SK-N-SH treated with all-trans-retinoic acid at 6 μM for 48 hours (cell line): Measurements from ENCODE around the gene MYCBP2.

Experiments used
- ATAC-seq: fragments of 200-7000 bp; cut with Tn5 transposase; 3 replicates; pipeline ENCODE4 v1.9.1; 2020; ENCODE audit warnings: mild to moderate bottlenecking, moderate library complexity
- ARNTL ChIP-seq: fragments of 450-650 bp; formaldehyde crosslinking; IDR thresholded peaks from 2 replicates; pipeline ENCODE4 v1.5.0; 2020; ENCODE audit warnings: low read depth, mild to moderate bottlenecking, moderate library complexity, borderline replicate concordance
- BACH2 ChIP-seq: fragments of 250-450 bp; sonication (Bioruptor Pico); IDR thresholded peaks from 2 replicates; pipeline ENCODE4 v1.9.0; 2021; ENCODE audit warnings: mild to moderate bottlenecking, borderline replicate concordance
- CSDC2 ChIP-seq: fragments of 250-450 bp; sonication (Bioruptor Pico); IDR thresholded peaks from 2 replicates; pipeline ENCODE4 v1.5.0; 2020; ENCODE audit warnings: mild to moderate bottlenecking, moderate library complexity
- ESRRG ChIP-seq: fragments of 250-450 bp; sonication (Bioruptor Pico); IDR thresholded peaks from 2 replicates; pipeline ENCODE4 v1.6.1; 2021; ENCODE audit warnings: mild to moderate bottlenecking
- GLIS3 ChIP-seq: fragments of 250-450 bp; sonication (Bioruptor Pico); IDR thresholded peaks from 2 replicates; pipeline ENCODE4 v1.5.0; 2020; ENCODE audit warnings: mild to moderate bottlenecking, moderate library complexity
- OSR1 ChIP-seq: fragments of 250-450 bp; sonication (Bioruptor Pico); IDR thresholded peaks from 2 replicates; pipeline ENCODE4 v1.8.0; 2022; ENCODE audit warnings: moderate library complexity, mild to moderate bottlenecking, inconsistent platforms
- PPARA ChIP-seq: fragments of 250-450 bp; sonication (Bioruptor Pico); IDR thresholded peaks from 2 replicates; pipeline ENCODE4 v1.5.0; 2020; ENCODE audit warnings: mild to moderate bottlenecking, borderline replicate concordance
- RARB ChIP-seq: fragments of 250-450 bp; sonication (Bioruptor Pico); IDR thresholded peaks from 2 replicates; pipeline ENCODE4 v1.8.0; 2021; ENCODE audit warnings: mild to moderate bottlenecking, moderate library complexity
- SNAI2 ChIP-seq: fragments of 250-450 bp; sonication (Bioruptor Pico); IDR thresholded peaks from 2 replicates; pipeline ENCODE4 v1.5.0; 2020; ENCODE audit warnings: mild to moderate bottlenecking, moderate library complexity
- TCF4 ChIP-seq: fragments of 250-450 bp; sonication (Bioruptor Pico); IDR thresholded peaks from 2 replicates; pipeline ENCODE4 v1.8.0; 2021; ENCODE audit warnings: mild to moderate bottlenecking, moderate library complexity, borderline replicate concordance
- TOX ChIP-seq: fragments of 250-450 bp; sonication (Bioruptor Pico); IDR thresholded peaks from 2 replicates; pipeline ENCODE4 v1.8.0; 2021; ENCODE audit warnings: mild to moderate bottlenecking, moderate library complexity, borderline replicate concordance
- ZC3H10 ChIP-seq: fragments of 250-450 bp; sonication (Bioruptor Pico); IDR thresholded peaks from 2 replicates; pipeline ENCODE4 v1.5.1; 2021; ENCODE audit warnings: mild to moderate bottlenecking, moderate library complexity
- ZFP3 ChIP-seq: fragments of 250-450 bp; sonication (Bioruptor Pico); IDR thresholded peaks from 2 replicates; pipeline ENCODE4 v1.5.0; 2020; ENCODE audit warnings: mild to moderate bottlenecking, moderate library complexity
- ZFP30 ChIP-seq: fragments of 450-650 bp; formaldehyde crosslinking; IDR thresholded peaks from 2 replicates; pipeline ENCODE4 v1.5.0; 2022; ENCODE audit warnings: mild to moderate bottlenecking, moderate library complexity
- ZNF70 ChIP-seq: fragments of 450-650 bp; formaldehyde crosslinking; IDR thresholded peaks from 2 replicates; pipeline ENCODE4 v1.5.0; 2020; ENCODE audit warnings: mild to moderate bottlenecking, moderate library complexity
- ZNF8 ChIP-seq: fragments of 450-650 bp; formaldehyde crosslinking; IDR thresholded peaks from 2 replicates; pipeline ENCODE4 v1.5.0; 2020; ENCODE audit warnings: mild to moderate bottlenecking, moderate library complexity
- TF ChIP-seq, protein P1 (sequence below): fragments of 250-450 bp; sonication (Bioruptor Pico); IDR thresholded peaks from 2 replicates; pipeline ENCODE4 v1.8.0; 2020; ENCODE audit warnings: mild to moderate bottlenecking, moderate library complexity, borderline replicate concordance
- TF ChIP-seq, protein P2 (sequence below): fragments of 250-450 bp; sonication (Bioruptor Pico); IDR thresholded peaks from 2 replicates; pipeline ENCODE4 v1.5.1; 2021; ENCODE audit warnings: mild to moderate bottlenecking, moderate library complexity
- TF ChIP-seq, protein P3 (sequence below): fragments of 250-450 bp; sonication (Bioruptor Pico); IDR thresholded peaks from 2 replicates; pipeline ENCODE4 v1.8.0; 2021; ENCODE audit warnings: low read depth, mild to moderate bottlenecking, moderate library complexity, borderline replicate concordance
- TF ChIP-seq, protein P4 (sequence below): fragments of 250-450 bp; sonication (Bioruptor Pico); IDR thresholded peaks from 2 replicates; pipeline ENCODE4 v1.5.1; 2020; ENCODE audit warnings: low read depth, mild to moderate bottlenecking, moderate library complexity

MYCBP2 gene

DNA sequence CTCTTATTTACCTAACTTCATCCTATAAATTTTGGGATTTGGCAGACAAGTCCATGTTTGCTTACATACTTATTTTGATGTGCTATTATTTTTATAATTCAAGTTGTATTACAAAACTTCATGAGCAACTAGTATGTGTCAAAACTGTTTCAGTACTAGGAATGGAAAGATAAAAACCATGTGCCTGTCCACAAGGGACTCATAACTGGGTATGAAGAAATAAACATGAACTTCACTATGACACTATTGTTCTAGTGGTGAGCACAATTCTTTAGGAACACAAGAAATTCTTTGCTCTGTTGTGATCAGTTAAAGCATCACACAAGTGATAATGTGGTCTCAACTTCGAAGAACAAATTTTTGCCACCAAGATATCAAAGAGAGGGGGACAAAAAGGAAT lies 202.5 kb downstream of the MYCBP2 start (continued):
- TF ChIP-seq, protein P1, sequence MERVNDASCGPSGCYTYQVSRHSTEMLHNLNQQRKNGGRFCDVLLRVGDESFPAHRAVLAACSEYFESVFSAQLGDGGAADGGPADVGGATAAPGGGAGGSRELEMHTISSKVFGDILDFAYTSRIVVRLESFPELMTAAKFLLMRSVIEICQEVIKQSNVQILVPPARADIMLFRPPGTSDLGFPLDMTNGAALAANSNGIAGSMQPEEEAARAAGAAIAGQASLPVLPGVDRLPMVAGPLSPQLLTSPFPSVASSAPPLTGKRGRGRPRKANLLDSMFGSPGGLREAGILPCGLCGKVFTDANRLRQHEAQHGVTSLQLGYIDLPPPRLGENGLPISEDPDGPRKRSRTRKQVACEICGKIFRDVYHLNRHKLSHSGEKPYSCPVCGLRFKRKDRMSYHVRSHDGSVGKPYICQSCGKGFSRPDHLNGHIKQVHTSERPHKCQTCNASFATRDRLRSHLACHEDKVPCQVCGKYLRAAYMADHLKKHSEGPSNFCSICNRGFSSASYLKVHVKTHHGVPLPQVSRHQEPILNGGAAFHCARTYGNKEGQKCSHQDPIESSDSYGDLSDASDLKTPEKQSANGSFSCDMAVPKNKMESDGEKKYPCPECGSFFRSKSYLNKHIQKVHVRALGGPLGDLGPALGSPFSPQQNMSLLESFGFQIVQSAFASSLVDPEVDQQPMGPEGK (CRISPR knock-in tag) = no peak

DNA sequence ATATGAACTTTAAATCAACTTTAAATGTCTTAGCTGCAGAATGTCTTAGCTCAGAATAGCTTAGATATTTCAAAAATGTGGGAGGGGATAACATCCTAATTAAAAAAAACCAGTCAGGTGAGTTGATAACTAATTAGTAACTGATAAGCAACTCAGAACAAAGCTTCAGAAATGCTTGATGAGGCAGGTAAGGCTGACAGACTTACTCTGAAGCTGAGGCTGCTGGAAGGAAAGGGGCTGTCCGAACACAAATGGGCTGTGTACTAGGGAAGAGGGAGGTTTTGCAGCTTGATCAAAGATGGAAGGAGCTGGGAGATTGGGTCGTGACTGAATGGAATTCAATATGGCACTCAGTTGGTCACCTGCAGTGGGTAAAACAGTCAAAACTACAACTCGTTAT lies 208.8 kb downstream of the MYCBP2 start:
- TF ChIP-seq BACH2 = no peak
- TF ChIP-seq CSDC2 (CRISPR knock-in tag) = no peak
- no peak for TF ChIP-seq ZNF8 (CRISPR knock-in tag)
- TF ChIP-seq ARNTL (CRISPR knock-in tag) = no peak
- no peak for TF ChIP-seq OSR1
- TF ChIP-seq ZFP3 = no peak
- no peak for ATAC-seq

DNA sequence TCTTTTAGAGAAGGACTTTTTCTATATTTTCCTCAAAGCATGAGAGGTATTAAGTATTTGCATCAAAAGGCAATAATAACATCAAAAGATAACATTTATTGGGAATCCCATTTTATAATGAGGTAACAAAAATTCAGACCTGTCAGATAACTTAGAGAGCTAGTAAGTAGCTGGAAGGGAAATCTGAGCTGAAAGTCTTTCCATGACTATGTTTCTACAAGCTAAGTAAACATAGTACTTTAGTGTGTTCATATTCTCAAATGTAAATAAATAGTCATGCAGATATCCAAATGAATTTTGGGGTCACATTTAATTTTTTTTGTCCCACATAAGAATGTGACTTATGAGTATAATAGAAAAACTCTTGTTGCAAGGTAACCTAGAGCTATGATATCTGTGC lies 212.6 kb downstream of the MYCBP2 start:
- TF ChIP-seq ZNF8 (CRISPR knock-in tag) = no peak
- TF ChIP-seq, protein P2, sequence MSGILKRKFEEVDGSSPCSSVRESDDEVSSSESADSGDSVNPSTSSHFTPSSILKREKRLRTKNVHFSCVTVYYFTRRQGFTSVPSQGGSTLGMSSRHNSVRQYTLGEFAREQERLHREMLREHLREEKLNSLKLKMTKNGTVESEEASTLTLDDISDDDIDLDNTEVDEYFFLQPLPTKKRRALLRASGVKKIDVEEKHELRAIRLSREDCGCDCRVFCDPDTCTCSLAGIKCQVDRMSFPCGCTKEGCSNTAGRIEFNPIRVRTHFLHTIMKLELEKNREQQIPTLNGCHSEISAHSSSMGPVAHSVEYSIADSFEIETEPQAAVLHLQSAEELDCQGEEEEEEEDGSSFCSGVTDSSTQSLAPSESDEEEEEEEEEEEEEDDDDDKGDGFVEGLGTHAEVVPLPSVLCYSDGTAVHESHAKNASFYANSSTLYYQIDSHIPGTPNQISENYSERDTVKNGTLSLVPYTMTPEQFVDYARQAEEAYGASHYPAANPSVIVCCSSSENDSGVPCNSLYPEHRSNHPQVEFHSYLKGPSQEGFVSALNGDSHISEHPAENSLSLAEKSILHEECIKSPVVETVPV = no peak
- no peak for TF ChIP-seq TCF4 (CRISPR knock-in tag)
- TF ChIP-seq SNAI2 = no peak
- TF ChIP-seq, protein P3, sequence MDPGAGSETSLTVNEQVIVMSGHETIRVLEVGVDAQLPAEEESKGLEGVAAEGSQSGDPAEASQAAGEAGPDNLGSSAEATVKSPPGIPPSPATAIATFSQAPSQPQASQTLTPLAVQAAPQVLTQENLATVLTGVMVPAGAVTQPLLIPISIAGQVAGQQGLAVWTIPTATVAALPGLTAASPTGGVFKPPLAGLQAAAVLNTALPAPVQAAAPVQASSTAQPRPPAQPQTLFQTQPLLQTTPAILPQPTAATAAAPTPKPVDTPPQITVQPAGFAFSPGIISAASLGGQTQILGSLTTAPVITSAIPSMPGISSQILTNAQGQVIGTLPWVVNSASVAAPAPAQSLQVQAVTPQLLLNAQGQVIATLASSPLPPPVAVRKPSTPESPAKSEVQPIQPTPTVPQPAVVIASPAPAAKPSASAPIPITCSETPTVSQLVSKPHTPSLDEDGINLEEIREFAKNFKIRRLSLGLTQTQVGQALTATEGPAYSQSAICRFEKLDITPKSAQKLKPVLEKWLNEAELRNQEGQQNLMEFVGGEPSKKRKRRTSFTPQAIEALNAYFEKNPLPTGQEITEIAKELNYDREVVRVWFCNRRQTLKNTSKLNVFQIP (CRISPR knock-in tag) = no peak
- no peak for TF ChIP-seq BACH2
- no peak for TF ChIP-seq TOX (CRISPR knock-in tag)
- no peak for TF ChIP-seq CSDC2 (CRISPR knock-in tag)
- no peak for TF ChIP-seq PPARA (CRISPR knock-in tag)
- TF ChIP-seq ZC3H10 = no peak
- TF ChIP-seq OSR1 = no peak
- TF ChIP-seq GLIS3 = no peak
- TF ChIP-seq, protein P1 (CRISPR knock-in tag) = no peak
- TF ChIP-seq, protein P4, sequence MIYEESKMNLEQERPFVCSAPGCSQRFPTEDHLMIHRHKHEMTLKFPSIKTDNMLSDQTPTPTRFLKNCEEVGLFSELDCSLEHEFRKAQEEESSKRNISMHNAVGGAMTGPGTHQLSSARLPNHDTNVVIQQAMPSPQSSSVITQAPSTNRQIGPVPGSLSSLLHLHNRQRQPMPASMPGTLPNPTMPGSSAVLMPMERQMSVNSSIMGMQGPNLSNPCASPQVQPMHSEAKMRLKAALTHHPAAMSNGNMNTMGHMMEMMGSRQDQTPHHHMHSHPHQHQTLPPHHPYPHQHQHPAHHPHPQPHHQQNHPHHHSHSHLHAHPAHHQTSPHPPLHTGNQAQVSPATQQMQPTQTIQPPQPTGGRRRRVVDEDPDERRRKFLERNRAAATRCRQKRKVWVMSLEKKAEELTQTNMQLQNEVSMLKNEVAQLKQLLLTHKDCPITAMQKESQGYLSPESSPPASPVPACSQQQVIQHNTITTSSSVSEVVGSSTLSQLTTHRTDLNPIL (CRISPR knock-in tag) = no peak
- TF ChIP-seq ZNF70 (CRISPR knock-in tag) = no peak
- TF ChIP-seq ESRRG (CRISPR knock-in tag) = no peak
- TF ChIP-seq ZFP30 (CRISPR knock-in tag) = no peak
- no peak for TF ChIP-seq RARB (CRISPR knock-in tag)
- ATAC-seq = no peak

DNA sequence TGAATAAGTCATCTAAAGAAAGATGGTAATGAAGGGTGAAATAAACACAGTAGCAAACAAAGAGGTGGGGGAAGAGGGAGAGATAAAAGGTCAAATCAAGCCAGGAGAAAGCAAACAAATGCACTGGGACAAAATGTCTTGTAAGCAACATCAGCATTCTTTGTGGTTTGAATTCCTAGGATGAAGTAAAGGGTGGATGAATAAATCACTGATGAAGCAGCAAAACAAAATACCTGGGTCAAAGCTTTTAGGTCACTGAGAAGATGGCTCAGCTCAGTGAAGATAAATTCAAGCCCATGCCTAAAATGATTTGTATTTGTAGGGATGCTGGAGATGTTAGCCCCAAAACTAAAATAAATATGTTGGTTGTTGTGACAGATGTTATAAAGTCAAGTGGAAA lies 213.4 kb downstream of the MYCBP2 start:
- no peak for TF ChIP-seq OSR1
- TF ChIP-seq ZNF8 (CRISPR knock-in tag) = no peak
- TF ChIP-seq, protein P2 = no peak
- no peak for TF ChIP-seq ZNF70 (CRISPR knock-in tag)
- no peak for TF ChIP-seq SNAI2
- no peak for ATAC-seq
